ENCODE results near the gene TUBA4B. TPM values are rescaled to one million over a fixed set of nuclear protein-coding genes. Genes with fewer than 3 reads are reported as not detected.

The TUBA4B gene
- total RNA-seq, 1 experiment from 2014 or later, result not detected

DNA sequence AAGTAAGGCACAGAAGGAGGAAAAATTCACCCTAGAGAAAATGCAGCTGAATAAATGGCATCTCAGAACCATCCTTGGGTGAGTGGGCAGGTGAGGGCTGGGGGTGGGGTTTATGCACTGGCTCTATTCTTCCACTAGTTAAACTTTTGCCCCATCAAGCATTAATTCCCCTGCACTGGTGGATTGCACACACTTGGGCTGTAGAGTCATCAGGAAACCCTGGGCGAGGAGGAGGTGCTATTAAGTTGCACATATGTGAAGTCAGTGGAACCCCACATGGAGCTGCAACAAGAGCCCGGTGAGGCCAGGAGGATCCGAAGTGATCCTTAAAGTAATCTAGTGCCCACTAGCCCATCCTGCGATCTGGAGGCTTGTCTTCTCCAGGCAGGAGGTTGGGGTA, 19.3 kb downstream of the TUBA4B start:
- Histone ChIP-seq H3K9me3 (ENCODE audit: control insufficient read depth, low read depth, low read length) (no peaks in the 10 kb centered on the region), H3K9ac (ENCODE audit: extremely low read depth, insufficient read length, low read length) (no peak overlapping the region), H3K18ac (ENCODE audit: insufficient read length, low read depth, low read length) (no peak overlapping the region), H2BK15ac (ENCODE audit: low read depth, low read length) (no peak overlapping the region), H3K23ac (ENCODE audit: insufficient read length, low read depth, low read length) (no peak overlapping the region), H3K4me1 (ENCODE audit: insufficient read depth, low read length) (peaks cover 4% of the 10 kb centered on the region; the same call in 1 of the 2 replicates), H2BK5ac (ENCODE audit: insufficient read length, low read length) (no peak overlapping the region), H3K27ac (ENCODE audit: insufficient read length, low read depth, low read length) (no peak overlapping the region), H3T11ph (ENCODE audit: low read length) (no peak overlapping the region), H4K5ac (ENCODE audit: insufficient read length, low read depth, low read length) (no peak overlapping the region), H4K20me1 (ENCODE audit: control insufficient read depth, insufficient read depth, insufficient read length) (no peaks in the 10 kb centered on the region), H2BK12ac (ENCODE audit: insufficient read length, low read depth, low read length) (no peak overlapping the region), H2AK5ac (ENCODE audit: insufficient read length, low read length) (no peak overlapping the region), H3K4ac (ENCODE audit: low read depth, low read length) (no peak overlapping the region), H3K14ac (ENCODE audit: insufficient read depth, low read length) (no peak overlapping the region), H4K91ac (ENCODE audit: insufficient read length, low read depth, low read length) (no peak overlapping the region), H2AFZ (ENCODE audit: low read length) (no peak overlapping the region), H2BK120ac (ENCODE audit: low read depth, low read length, poor library complexity, severe bottlenecking) (no peak overlapping the region), H3K79me2 (ENCODE audit: insufficient read depth, low read length) (no peaks in the 10 kb centered on the region), H3K27me3 (ENCODE audit: insufficient read depth, low read length) (no peaks in the 10 kb centered on the region), H3K56ac (ENCODE audit: insufficient read length, low read depth, low read length) (no peak overlapping the region), H3K23me2 (ENCODE audit: insufficient read length, low read depth, low read length, poor library complexity, severe bottlenecking) (no peaks in the 10 kb centered on the region), H3K4me2 (ENCODE audit: insufficient read depth, insufficient read length, low read length) (no peak overlapping the region), H4K8ac (replicated peaks; ENCODE audit: insufficient read length, low read depth, low read length) (no peak overlapping the region), H2BK20ac (ENCODE audit: low read depth, low read length, poor library complexity, severe bottlenecking) (no peak overlapping the region), H3K79me1 (ENCODE audit: insufficient read depth, low read depth, low read length, poor library complexity, severe bottlenecking) (no peaks in the 10 kb centered on the region)
- Mint-ChIP-seq H3K27me3 (ENCODE audit: low read depth) (peaks cover 31% of the 10 kb centered on the region), H3K27ac (no peak overlapping the region), H3K4me1 (peaks cover 15 to 17% of the 10 kb centered on the region in 2 experiments), H3K4me3 (no peak overlapping the region), H3K9me3 (no peaks in the 10 kb centered on the region), H3K36me3 (ENCODE audit: insufficient read depth in 1 of 3, low read depth in 3 of 3) (no peaks in the 10 kb centered on the region)
- TF ChIP-seq, protein P1, sequence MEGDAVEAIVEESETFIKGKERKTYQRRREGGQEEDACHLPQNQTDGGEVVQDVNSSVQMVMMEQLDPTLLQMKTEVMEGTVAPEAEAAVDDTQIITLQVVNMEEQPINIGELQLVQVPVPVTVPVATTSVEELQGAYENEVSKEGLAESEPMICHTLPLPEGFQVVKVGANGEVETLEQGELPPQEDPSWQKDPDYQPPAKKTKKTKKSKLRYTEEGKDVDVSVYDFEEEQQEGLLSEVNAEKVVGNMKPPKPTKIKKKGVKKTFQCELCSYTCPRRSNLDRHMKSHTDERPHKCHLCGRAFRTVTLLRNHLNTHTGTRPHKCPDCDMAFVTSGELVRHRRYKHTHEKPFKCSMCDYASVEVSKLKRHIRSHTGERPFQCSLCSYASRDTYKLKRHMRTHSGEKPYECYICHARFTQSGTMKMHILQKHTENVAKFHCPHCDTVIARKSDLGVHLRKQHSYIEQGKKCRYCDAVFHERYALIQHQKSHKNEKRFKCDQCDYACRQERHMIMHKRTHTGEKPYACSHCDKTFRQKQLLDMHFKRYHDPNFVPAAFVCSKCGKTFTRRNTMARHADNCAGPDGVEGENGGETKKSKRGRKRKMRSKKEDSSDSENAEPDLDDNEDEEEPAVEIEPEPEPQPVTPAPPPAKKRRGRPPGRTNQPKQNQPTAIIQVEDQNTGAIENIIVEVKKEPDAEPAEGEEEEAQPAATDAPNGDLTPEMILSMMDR (conservative IDR thresholded peaks at IDR 0.05), result no peak
- WGBS (ENCODE audit: extremely low coverage, insufficient read length, low lambda C conversion rate), result no CpG with 5 or more reads among the region's 4 CpGs
- DNase-seq, result no peak
